WI38 (cell line): ENCODE results near the gene REPS2.

Experiments used
- H3K4me3 ChIP-seq: 2 replicates; pipeline ENCODE4 v1.5.1; 2011; ENCODE audit warnings: low read depth, mild to moderate bottlenecking, control low read depth, low read length
- CTCF ChIP-seq: IDR thresholded peaks from 2 replicates; pipeline ENCODE4 v1.5.1; 2012; ENCODE audit warnings: low read depth, mild to moderate bottlenecking, control low read depth, low read length

The REPS2 gene

GRCh38 chrX:17020356-17020755 lies 73.9 kb downstream of the REPS2 start:
- H3K4me3 ChIP-seq: no peak overlapping the region
- no peak for TF ChIP-seq CTCF

- H3K4me3 ChIP-seq: no peak overlapping the region
- no peak for TF ChIP-seq CTCF
Measured at GRCh38 chrX:17020851-17021821, 74.7 kb downstream of the REPS2 start.

GRCh38 chrX:17021851-17022604 lies 75.6 kb downstream of the REPS2 start:
- no peak for TF ChIP-seq CTCF
- H3K4me3 ChIP-seq: no peak overlapping the region

GRCh38 chrX:17023661-17024060 lies 77.2 kb downstream of the REPS2 start:
- no peak for TF ChIP-seq CTCF
- no peak overlapping the region for H3K4me3 ChIP-seq

GRCh38 chrX:17024886-17025285 lies 78.4 kb downstream of the REPS2 start:
- TF ChIP-seq CTCF: no peak
- no peak overlapping the region for H3K4me3 ChIP-seq

GRCh38 chrX:17025621-17026302 lies 79.3 kb downstream of the REPS2 start:
- no peak for TF ChIP-seq CTCF
- no peak overlapping the region for H3K4me3 ChIP-seq
